GM20000 (cell line): ENCODE data around the gene NUP35.

ENCODE experiments used
- DNase-seq: peaks from one replicate; pipeline ENCODE4 v3.0.0; 2012; ENCODE audit warnings: low spot score
- CTCF ChIP-seq: IDR thresholded peaks from 2 replicates; pipeline ENCODE4 v1.5.1; 2012; ENCODE audit warnings: mild to moderate bottlenecking, control low read depth; ENCODE audit errors: extremely low read depth, missing control alignments

The NUP35 gene

GRCh38 chr2:183124222-183124956 lies at the start of gene NUP35:
NUP35 (plus strand) TSS chr2:183124443; CDS start chr2:183124458, 15 bp downstream.
- no peak for TF ChIP-seq CTCF
- peak; percentile 76 for DNase-seq

- TF ChIP-seq CTCF: no peak
- DNase-seq: no peak
Measured at GRCh38 chr2:183078163-183078463, 46.1 kb upstream of the NUP35 start.

- DNase-seq: peak; percentile 85
- TF ChIP-seq CTCF: no peak
Measured at GRCh38 chr2:183078464-183079138, 45.6 kb upstream of the NUP35 start, which contains the start of gene DUSP19. DUSP19 (plus strand) TSS chr2:183078747; CDS start chr2:183078934, 187 bp downstream.

- DNase-seq: no peak
Measured at GRCh38 chr2:183079139-183079775, 45.0 kb upstream of the NUP35 start.

GRCh38 chr2:183081911-183082310 lies 42.3 kb upstream of the NUP35 start:
- TF ChIP-seq CTCF: no peak
- DNase-seq: no peak

More at GRCh38 chr2:183079139-183079775, 45.0 kb upstream of the NUP35 start:
- TF ChIP-seq CTCF: no peak

- TF ChIP-seq CTCF: no peak
- no peak for DNase-seq
Measured at GRCh38 chr2:183088061-183088460, 36.2 kb upstream of the NUP35 start.

GRCh38 chr2:183089192-183089851 lies 34.9 kb upstream of the NUP35 start:
- DNase-seq: peak; percentile 19
- no peak for TF ChIP-seq CTCF
